Transverse colon (tissue), 4 donors: ENCODE data around the gene GOLGA2. TPM values are rescaled to one million over a fixed set of nuclear protein-coding genes. Genes with fewer than 3 reads are reported as not detected.

ENCODE experiments used
- DNase-seq: peaks from one replicate; pipeline ENCODE4 v3.0.0-alpha.2; 2019
- H3K27ac ChIP-seq, 4 donors: fragments of 200-600 bp; sonication (generic); 2 replicates each; pipeline ENCODE4 v1.5.1; 2016 to 2018; ENCODE audit warnings: inconsistent platforms in 4 of 4
- H3K27me3 ChIP-seq: fragments of 200-600 bp; sonication (generic); 2 replicates; pipeline ENCODE4 v1.5.1; 2017; ENCODE audit warnings: inconsistent platforms
- H3K36me3 ChIP-seq, 4 donors: fragments of 200-600 bp; sonication (generic); 2 replicates each; pipeline ENCODE4 v1.5.1; 2017 to 2019; ENCODE audit warnings: inconsistent platforms in 4 of 4
- H3K4me1 ChIP-seq, 4 donors: fragments of 200-600 bp; sonication (generic); 2 replicates each; pipeline ENCODE4 v1.5.1; 2017 to 2020; ENCODE audit warnings: inconsistent platforms in 4 of 4
- H3K4me3 ChIP-seq, 4 donors: fragments of 200-600 bp; sonication (generic); 1 replicate in 1 of 4; 2 replicates in 3 of 4; pipeline versions ENCODE4 v1.5.1 to v1.6.1; 2017 to 2019; ENCODE audit warnings: inconsistent platforms in 4 of 4
- H3K9me3 ChIP-seq, 2 donors: fragments of 200-600 bp; sonication (generic); 2 replicates each; pipeline ENCODE4 v1.5.1; 2017 to 2019; ENCODE audit warnings: inconsistent platforms in 2 of 2
- EP300 ChIP-seq: sonication (generic); formaldehyde crosslinking; IDR thresholded peaks from one replicate; pipeline ENCODE4 v1.6.1; 2017; ENCODE audit warnings: antibody characterized with exemption, low read depth
- POLR2A ChIP-seq: fragments of 450-650 bp; IDR thresholded peaks from one replicate; pipeline ENCODE4 v1.6.1; 2016; ENCODE audit warnings: antibody characterized with exemption, mild to moderate bottlenecking, moderate library complexity
- POLR2AphosphoS5 ChIP-seq, 3 donors: sonication (generic); formaldehyde crosslinking; IDR thresholded peaks; one replicate each; pipeline ENCODE4 v1.6.1; 2016; ENCODE audit warnings: antibody characterized with exemption in 3 of 3
- WGBS, 2 donors: methylation state at CpG; one replicate each; pipeline ENCODE4 v1.1.5; 2018; ENCODE audit warnings: low coverage in 1 of 2; 5-methylcytosine and 5-hydroxymethylcytosine counted together
- in situ Hi-C, 4 donors: fragments of 200-750 bp; cut with MboI; loops; one replicate each; pipeline versions ENCODE4 v1.15.0 to v1.15.1; 2017; ENCODE audit warnings: low sequenced_read_pairs in 3 of 4, low pct_ligation_motif_present in 1 of 4, low pct_unique_long_range_greater_than_20kb in 1 of 4
- intact Hi-C: fragments of 100-400 bp; cut with DNase I; formaldehyde crosslinking; loops from one replicate; pipeline ENCODE4 v1.15.1; 2023; ENCODE audit warnings: low total_unique reads
- total RNA-seq, 4 donors: library from RNA; depleted of rRNA; stranded (reverse); fragments of >200 nt; gene quantifications; one replicate each; pipeline ENCODE4 v1.1.0, GENCODE V29; 2016
- TF ChIP-seq, protein P1 (sequence below), 5 experiments: fragments of 200-600 bp in 3 of 5; fragments of 450-650 bp in 2 of 5; sonication (generic) in 3 of 5; IDR thresholded peaks; 1 replicate in 2 of 5; 2 replicates in 3 of 5; pipeline ENCODE4 v1.5.1; 2016 to 2017; ENCODE audit warnings: antibody characterized with exemption in 5 of 5, inconsistent platforms in 3 of 5, mild to moderate bottlenecking in 2 of 5, moderate library complexity in 1 of 5

Gene GOLGA2
- total RNA-seq, 4 donors from 2014 or later, result 69.9 to 206 (median 75.5) TPM

GRCh38 chr9:128250839-128251731 lies 24.7 kb downstream of the GOLGA2 start:
- TF ChIP-seq POLR2AphosphoS5 (IDR thresholded peaks at IDR 0.05) (no peak), EP300 (no peak), POLR2A (no peak)
- TF ChIP-seq, protein P1, sequence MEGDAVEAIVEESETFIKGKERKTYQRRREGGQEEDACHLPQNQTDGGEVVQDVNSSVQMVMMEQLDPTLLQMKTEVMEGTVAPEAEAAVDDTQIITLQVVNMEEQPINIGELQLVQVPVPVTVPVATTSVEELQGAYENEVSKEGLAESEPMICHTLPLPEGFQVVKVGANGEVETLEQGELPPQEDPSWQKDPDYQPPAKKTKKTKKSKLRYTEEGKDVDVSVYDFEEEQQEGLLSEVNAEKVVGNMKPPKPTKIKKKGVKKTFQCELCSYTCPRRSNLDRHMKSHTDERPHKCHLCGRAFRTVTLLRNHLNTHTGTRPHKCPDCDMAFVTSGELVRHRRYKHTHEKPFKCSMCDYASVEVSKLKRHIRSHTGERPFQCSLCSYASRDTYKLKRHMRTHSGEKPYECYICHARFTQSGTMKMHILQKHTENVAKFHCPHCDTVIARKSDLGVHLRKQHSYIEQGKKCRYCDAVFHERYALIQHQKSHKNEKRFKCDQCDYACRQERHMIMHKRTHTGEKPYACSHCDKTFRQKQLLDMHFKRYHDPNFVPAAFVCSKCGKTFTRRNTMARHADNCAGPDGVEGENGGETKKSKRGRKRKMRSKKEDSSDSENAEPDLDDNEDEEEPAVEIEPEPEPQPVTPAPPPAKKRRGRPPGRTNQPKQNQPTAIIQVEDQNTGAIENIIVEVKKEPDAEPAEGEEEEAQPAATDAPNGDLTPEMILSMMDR (IDR thresholded peaks at IDR 0.05), result no peak
- H3K4me3 ChIP-seq, result peak overlapping the region in 3 of 4 donors; percentile 36 to 49 (median 46)
- no peak for DNase-seq
- H3K27me3 ChIP-seq, result peaks cover 10% of the 10 kb centered on the region
- H3K4me1 ChIP-seq, result peaks cover 4 to 19% (median 9%) of the 10 kb centered on the region in 4 donors
- 36 to 52% methylated on average over 6 to 26 of the region's 43 CpGs for WGBS, 2 donors
- H3K9me3 ChIP-seq, result no peaks in the 10 kb centered on the region
- intact Hi-C loops, result no loop called here
- in situ Hi-C loops, result no loop called here
- H3K36me3 ChIP-seq, result no peaks in the 10 kb centered on the region
- peak overlapping the region in 2 of 4 donors; percentile 38 to 46 for H3K27ac ChIP-seq

- peak overlapping the region in 2 of 4 donors; percentile 46 to 48 for H3K27ac ChIP-seq
These were observed 25.6 kb downstream of the GOLGA2 start for GRCh38 chr9:128249908-128250838.

GRCh38 chr9:128249558-128249907 lies 26.3 kb downstream of the GOLGA2 start:
- WGBS, 2 donors, result 67 to 79% methylated on average over 2 to 8 of the region's 8 CpGs
- Histone ChIP-seq H3K4me1 (peaks cover 7 to 30% (median 16%) of the 10 kb centered on the region in 4 donors), H3K36me3 (no peaks in the 10 kb centered on the region), H3K4me3 (peak overlapping the region in 1 of 4 donors; percentile 46), H3K9me3 (no peaks in the 10 kb centered on the region), H3K27me3 (peaks cover 10% of the 10 kb centered on the region), H3K27ac (no peak overlapping the region)
- in situ Hi-C loops (no loop called here), intact Hi-C loops (no loop called here)
- TF ChIP-seq POLR2A, result no peak
- TF ChIP-seq EP300, result no peak
- no peak for TF ChIP-seq POLR2AphosphoS5 (IDR thresholded peaks at IDR 0.05)
- TF ChIP-seq, protein P1 (IDR thresholded peaks at IDR 0.05), result no peak
- no peak for DNase-seq

More at GRCh38 chr9:128249908-128250838, 25.6 kb downstream of the GOLGA2 start:
- peak; percentile 98 for DNase-seq
- 11% methylated on average over 53 of the region's 81 CpGs; no CpG with 5 or more reads in 1 of the 2 donors for WGBS, 2 donors
- Histone ChIP-seq H3K36me3 (no peaks in the 10 kb centered on the region), H3K27me3 (peaks cover 10% of the 10 kb centered on the region), H3K9me3 (no peaks in the 10 kb centered on the region), H3K4me1 (peaks cover 6 to 26% (median 12%) of the 10 kb centered on the region in 4 donors), H3K4me3 (peak overlapping the region in 3 of 4 donors; percentile 36 to 49 (median 46))
- in situ Hi-C loops, result no loop called here
- intact Hi-C loops, result no loop called here
- TF ChIP-seq POLR2AphosphoS5 (IDR thresholded peaks at IDR 0.05), result no peak
- no peak for TF ChIP-seq EP300
- TF ChIP-seq, protein P1 (IDR thresholded peaks at IDR 0.05), result no peak
- no peak for TF ChIP-seq POLR2A
